Tibial nerve (tissue), 3 donors: ENCODE results near the gene GABRB1.

Experiments
- CTCF ChIP-seq, 5 experiments: fragments of 200-600 bp in 3 of 5; fragments of 450-650 bp in 2 of 5; sonication (generic) in 3 of 5; IDR thresholded peaks; one replicate each; pipeline ENCODE4 v1.5.1; 2016 to 2019; ENCODE audit warnings: antibody characterized with exemption in 5 of 5, mild to moderate bottlenecking in 3 of 5, moderate library complexity in 2 of 5
- POLR2A ChIP-seq, 2 donors: fragments of 450-650 bp; IDR thresholded peaks; one replicate each; pipeline ENCODE4 v1.6.1; 2017; ENCODE audit warnings: antibody characterized with exemption in 2 of 2, mild to moderate bottlenecking in 2 of 2, moderate library complexity in 2 of 2

GRCh38 chr4:47410271-47410670 lies 378.9 kb downstream of the GABRB1 start:
- TF ChIP-seq CTCF (IDR thresholded peaks at IDR 0.05) = no peak
- no peak for TF ChIP-seq POLR2A (IDR thresholded peaks at IDR 0.05)
